Peyer's patch (tissue), 4 donors: ENCODE data around the gene SCN2B. TPM values are rescaled to one million over a fixed set of nuclear protein-coding genes. Genes with fewer than 3 reads are reported as not detected.

ENCODE experiments used
- DNase-seq, 3 donors: peaks; one replicate each; pipeline ENCODE4 v3.0.0-alpha.2; 2017 to 2019
- H3K27ac ChIP-seq, 4 donors: fragments of 200-600 bp; sonication (generic); one replicate each; pipeline ENCODE4 v1.5.1; 2016 to 2019
- H3K27me3 ChIP-seq, 2 donors: fragments of 200-600 bp; sonication (generic); one replicate each; pipeline ENCODE4 v1.5.1; 2019
- H3K36me3 ChIP-seq, 3 donors: fragments of 200-600 bp; sonication (generic); one replicate each; pipeline ENCODE4 v1.5.1; 2016 to 2019
- H3K4me1 ChIP-seq, 4 donors: fragments of 200-600 bp; sonication (generic); one replicate each; pipeline ENCODE4 v1.5.1; 2016 to 2019
- H3K4me3 ChIP-seq, 4 donors: fragments of 200-600 bp; sonication (generic); 1 replicate in 3 of 4; 2 replicates in 1 of 4; pipeline ENCODE4 v1.5.1; 2016 to 2019; ENCODE audit warnings: mild to moderate bottlenecking in 1 of 4
- H3K9me3 ChIP-seq, 4 donors: fragments of 200-600 bp; sonication (generic); one replicate each; pipeline ENCODE4 v1.5.1; 2016 to 2019; ENCODE audit warnings: mild to moderate bottlenecking in 1 of 4
- POLR2A ChIP-seq, 2 donors: fragments of 450-650 bp; IDR thresholded peaks; one replicate each; pipeline ENCODE4 v1.5.1; 2017; ENCODE audit warnings: antibody characterized with exemption in 2 of 2, mild to moderate bottlenecking in 2 of 2, moderate library complexity in 2 of 2
- total RNA-seq, 4 donors: library from RNA; depleted of rRNA; stranded (reverse); fragments of >200 nt; gene quantifications; one replicate each; pipeline ENCODE4 v1.1.0, GENCODE V29; 2016
- TF ChIP-seq, protein P1 (sequence below), 6 experiments: fragments of 450-650 bp in 4 of 6; fragments of 200-600 bp in 2 of 6; sonication (generic) in 1 of 6; IDR thresholded peaks; one replicate each; pipeline ENCODE4 v1.5.1; 2017 to 2019; ENCODE audit warnings: antibody characterized with exemption in 6 of 6, mild to moderate bottlenecking in 3 of 6, moderate library complexity in 1 of 6

Gene SCN2B
- total RNA-seq, 4 donors from 2014 or later, result 0.13 to 0.38 TPM; not detected in 2

DNA sequence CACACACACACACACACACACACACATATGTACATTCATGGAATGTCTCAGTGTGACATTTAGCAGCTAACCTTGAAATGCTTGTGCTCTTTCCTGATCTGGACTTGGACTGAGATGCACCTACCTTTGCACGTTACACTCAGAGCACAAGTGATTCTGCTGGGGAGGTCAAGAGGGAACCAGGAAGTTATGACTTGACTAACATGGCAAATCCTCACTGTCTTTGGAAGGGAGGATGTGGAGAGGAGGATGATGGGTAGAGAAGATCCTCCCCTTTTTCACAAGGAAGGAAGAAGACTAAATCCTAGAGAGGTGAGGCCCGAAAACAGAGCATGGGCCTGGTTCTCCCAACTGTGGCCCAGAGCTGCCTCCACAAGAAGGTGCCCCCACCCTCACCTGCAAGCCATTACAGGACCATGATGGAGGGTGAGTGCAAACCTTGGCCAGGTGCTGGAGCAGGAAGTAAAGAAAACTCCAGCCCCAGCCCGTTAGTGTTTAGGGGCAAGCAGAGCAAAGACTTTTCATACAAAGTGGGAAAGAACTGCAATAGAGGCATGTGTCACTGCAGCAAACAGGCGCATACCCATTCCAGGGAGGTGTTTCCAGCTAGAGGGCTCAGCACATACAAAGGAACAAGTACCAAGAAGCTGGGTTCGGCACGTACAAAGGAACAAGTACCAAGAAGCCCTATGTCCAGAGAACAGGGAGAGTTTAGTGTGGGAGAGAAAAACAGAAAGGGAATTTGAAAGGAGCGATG, 50.2 kb downstream of the SCN2B start:
- no peak overlapping the region for H3K4me3 ChIP-seq
- no peaks in the 10 kb centered on the region for H3K4me1 ChIP-seq
- no peaks in the 10 kb centered on the region for H3K27me3 ChIP-seq
- H3K9me3 ChIP-seq, result no peaks in the 10 kb centered on the region
- no peak overlapping the region for H3K27ac ChIP-seq
- H3K36me3 ChIP-seq, result peaks cover 0 to 4% (median 0%) of the 10 kb centered on the region in 3 donors
- DNase-seq, result no peak
- TF ChIP-seq, protein P1, sequence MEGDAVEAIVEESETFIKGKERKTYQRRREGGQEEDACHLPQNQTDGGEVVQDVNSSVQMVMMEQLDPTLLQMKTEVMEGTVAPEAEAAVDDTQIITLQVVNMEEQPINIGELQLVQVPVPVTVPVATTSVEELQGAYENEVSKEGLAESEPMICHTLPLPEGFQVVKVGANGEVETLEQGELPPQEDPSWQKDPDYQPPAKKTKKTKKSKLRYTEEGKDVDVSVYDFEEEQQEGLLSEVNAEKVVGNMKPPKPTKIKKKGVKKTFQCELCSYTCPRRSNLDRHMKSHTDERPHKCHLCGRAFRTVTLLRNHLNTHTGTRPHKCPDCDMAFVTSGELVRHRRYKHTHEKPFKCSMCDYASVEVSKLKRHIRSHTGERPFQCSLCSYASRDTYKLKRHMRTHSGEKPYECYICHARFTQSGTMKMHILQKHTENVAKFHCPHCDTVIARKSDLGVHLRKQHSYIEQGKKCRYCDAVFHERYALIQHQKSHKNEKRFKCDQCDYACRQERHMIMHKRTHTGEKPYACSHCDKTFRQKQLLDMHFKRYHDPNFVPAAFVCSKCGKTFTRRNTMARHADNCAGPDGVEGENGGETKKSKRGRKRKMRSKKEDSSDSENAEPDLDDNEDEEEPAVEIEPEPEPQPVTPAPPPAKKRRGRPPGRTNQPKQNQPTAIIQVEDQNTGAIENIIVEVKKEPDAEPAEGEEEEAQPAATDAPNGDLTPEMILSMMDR (IDR thresholded peaks at IDR 0.05), result no peak
- TF ChIP-seq POLR2A (IDR thresholded peaks at IDR 0.05), result no peak

DNA sequence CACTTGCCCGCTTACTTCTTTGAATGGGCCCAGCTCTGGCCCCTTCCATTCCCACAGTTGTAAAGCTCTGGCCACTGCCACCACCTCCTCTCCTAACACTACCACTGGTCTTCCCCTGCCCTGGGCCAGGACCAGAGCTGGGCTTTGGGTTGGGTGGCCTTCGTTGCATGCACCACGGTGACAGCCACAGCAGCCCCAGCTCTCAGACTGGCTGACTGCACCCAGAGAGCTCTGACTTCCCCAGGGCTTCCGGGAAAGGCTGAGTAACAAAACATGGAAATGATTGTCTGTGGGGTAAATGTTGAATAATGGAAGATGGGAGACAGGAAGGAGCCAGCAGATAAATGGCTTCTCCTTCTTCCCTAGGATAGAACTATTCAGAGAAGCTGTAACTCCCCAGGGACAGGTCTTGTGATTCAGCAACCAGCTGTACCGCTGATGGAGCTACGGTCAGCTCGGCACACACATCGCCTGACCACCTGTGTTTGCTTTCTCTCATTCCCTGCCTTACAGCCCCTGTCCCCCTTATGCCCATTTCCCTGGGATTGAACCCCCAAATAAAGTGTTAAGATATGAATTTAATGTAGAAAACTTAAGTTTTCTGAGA, 51.4 kb downstream of the SCN2B start:
- H3K4me1 ChIP-seq, result no peaks in the 10 kb centered on the region
- DNase-seq, result no peak
- H3K4me3 ChIP-seq, result no peak overlapping the region
- TF ChIP-seq, protein P1 (IDR thresholded peaks at IDR 0.05), result no peak
- no peak for TF ChIP-seq POLR2A (IDR thresholded peaks at IDR 0.05)
- H3K36me3 ChIP-seq, result peaks cover 0 to 4% (median 0%) of the 10 kb centered on the region in 3 donors
- no peaks in the 10 kb centered on the region for H3K27me3 ChIP-seq
- no peaks in the 10 kb centered on the region for H3K9me3 ChIP-seq
- no peak overlapping the region for H3K27ac ChIP-seq

DNA sequence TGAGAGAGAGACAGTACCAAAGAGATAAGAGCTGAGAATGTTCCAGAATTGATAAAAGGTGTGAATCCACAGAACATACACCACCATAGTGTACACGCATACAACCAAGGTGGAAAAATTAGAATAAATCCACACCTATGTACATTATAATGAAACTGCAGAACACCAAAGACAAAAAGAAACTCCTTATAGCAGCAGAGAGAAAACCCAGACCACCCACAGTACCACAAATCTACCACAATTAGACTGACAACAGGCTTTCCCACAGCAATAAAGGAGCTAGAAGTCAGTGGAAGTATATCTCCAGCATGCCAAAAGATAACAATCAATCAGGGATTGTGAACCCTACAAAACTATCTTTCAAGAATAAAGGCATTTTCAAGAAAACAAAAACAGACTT, 55.6 kb downstream of the SCN2B start:
- TF ChIP-seq POLR2A (IDR thresholded peaks at IDR 0.05), result no peak
- TF ChIP-seq, protein P1 (IDR thresholded peaks at IDR 0.05), result no peak
- H3K4me3 ChIP-seq, result no peak overlapping the region
- no peak overlapping the region for H3K27ac ChIP-seq
- no peaks in the 10 kb centered on the region for H3K9me3 ChIP-seq
- H3K4me1 ChIP-seq, result no peaks in the 10 kb centered on the region
- H3K36me3 ChIP-seq, result peaks cover 0 to 18% (median 0%) of the 10 kb centered on the region in 3 donors
- no peak for DNase-seq
- H3K27me3 ChIP-seq, result no peaks in the 10 kb centered on the region

DNA sequence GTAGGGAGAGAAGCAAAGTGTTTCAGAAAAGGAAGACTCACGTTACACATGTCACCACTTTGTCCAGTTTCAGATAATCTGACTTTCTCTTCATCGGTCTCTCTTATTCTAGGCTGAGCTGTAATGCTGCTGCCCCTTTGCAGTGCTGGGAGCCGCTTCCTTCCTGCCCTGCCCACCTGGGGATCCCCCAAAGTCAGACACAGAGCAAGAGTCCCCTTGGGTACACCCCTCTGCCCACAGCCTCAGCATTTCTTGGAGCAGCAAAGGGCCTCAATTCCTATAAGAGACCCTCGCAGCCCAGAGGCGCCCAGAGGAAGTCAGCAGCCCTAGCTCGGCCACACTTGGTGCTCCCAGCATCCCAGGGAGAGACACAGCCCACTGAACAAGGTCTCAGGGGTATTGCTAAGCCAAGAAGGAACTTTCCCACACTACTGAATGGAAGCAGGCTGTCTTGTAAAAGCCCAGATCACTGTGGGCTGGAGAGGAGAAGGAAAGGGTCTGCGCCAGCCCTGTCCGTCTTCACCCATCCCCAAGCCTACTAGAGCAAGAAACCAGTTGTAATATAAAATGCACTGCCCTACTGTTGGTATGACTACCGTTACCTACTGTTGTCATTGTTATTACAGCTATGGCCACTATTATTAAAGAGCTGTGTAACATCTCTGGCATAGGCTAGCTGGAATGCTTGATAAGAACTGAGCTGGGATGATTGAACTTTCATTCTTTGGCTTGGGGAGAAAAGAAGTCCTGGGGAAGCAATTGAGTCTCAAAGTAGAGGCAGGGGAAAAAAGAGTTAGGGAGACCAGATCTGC, 58.4 kb downstream of the SCN2B start:
- Histone ChIP-seq H3K9me3 (no peaks in the 10 kb centered on the region), H3K27me3 (no peaks in the 10 kb centered on the region), H3K4me1 (no peaks in the 10 kb centered on the region), H3K27ac (no peak overlapping the region), H3K36me3 (peaks cover 0 to 29% (median 0%) of the 10 kb centered on the region in 3 donors), H3K4me3 (no peak overlapping the region)
- TF ChIP-seq POLR2A (IDR thresholded peaks at IDR 0.05), result no peak
- TF ChIP-seq, protein P1 (IDR thresholded peaks at IDR 0.05), result no peak
- DNase-seq, result no peak

DNA sequence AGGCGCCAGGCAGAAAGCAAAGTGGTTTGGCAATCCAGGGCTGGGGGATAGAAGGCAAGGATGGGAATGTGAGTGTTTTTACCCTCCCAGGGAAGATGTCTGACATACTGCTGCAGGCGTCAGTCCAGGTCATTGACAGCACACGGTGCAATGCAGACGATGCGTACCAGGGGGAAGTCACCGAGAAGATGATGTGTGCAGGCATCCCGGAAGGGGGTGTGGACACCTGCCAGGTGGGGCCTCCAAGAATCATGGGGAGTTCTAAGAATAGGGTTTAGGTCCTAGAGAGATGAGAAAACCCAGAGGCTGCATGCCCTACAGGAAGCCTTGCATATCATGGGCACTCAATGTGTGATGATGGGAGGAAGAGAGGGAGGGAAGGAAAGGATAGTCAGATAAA, 61.4 kb downstream of the SCN2B start:
- no peak for TF ChIP-seq POLR2A (IDR thresholded peaks at IDR 0.05)
- TF ChIP-seq, protein P1 (IDR thresholded peaks at IDR 0.05), result no peak
- peaks cover 0 to 29% (median 0%) of the 10 kb centered on the region in 3 donors for H3K36me3 ChIP-seq
- no peak for DNase-seq

More for the DNA sequence above, 61.4 kb downstream of the SCN2B start:
- Histone ChIP-seq H3K27me3 (no peaks in the 10 kb centered on the region), H3K9me3 (no peaks in the 10 kb centered on the region), H3K4me3 (no peak overlapping the region), H3K27ac (no peak overlapping the region), H3K4me1 (no peaks in the 10 kb centered on the region)
